GM21381 (cell line): ENCODE results near the gene C3orf52.

Experiments used
- ATAC-seq: cut with Tn5 transposase; IDR thresholded peaks from one replicate; pipeline ENCODE4 v1.9.1; 2021; ENCODE audit warnings: mild to moderate bottlenecking, moderate library complexity; ENCODE audit not compliant: unreplicated experiment

Gene C3orf52

GRCh38 chr3:112134335-112135124 lies 48.3 kb downstream of the C3orf52 start:
- no peak for ATAC-seq

- no peak for ATAC-seq
These were observed 49.9 kb downstream of the C3orf52 start for GRCh38 chr3:112136046-112136445.

- no peak for ATAC-seq
These were observed 50.9 kb downstream of the C3orf52 start for GRCh38 chr3:112136959-112137693.

- no peak for ATAC-seq
These were observed 51.6 kb downstream of the C3orf52 start for GRCh38 chr3:112137781-112138180.

GRCh38 chr3:112138219-112138969 lies 52.2 kb downstream of the C3orf52 start:
- ATAC-seq, result no peak

GRCh38 chr3:112140584-112140983 lies 54.4 kb downstream of the C3orf52 start:
- ATAC-seq, result no peak

GRCh38 chr3:112141293-112141692 lies 55.1 kb downstream of the C3orf52 start:
- ATAC-seq, result no peak

GRCh38 chr3:112143251-112143650 lies 57.1 kb downstream of the C3orf52 start:
- ATAC-seq, result peak; percentile 62

GRCh38 chr3:112143689-112144088 lies 57.5 kb downstream of the C3orf52 start:
- no peak for ATAC-seq

GRCh38 chr3:112149136-112149535 lies 62.9 kb downstream of the C3orf52 start:
- no peak for ATAC-seq

GRCh38 chr3:112167758-112168157 lies 81.6 kb downstream of the C3orf52 start:
- peak; percentile 80 for ATAC-seq
